ENCODE measurements around the gene GPR15.

The GPR15 gene

GRCh38 chr3:98580401-98581386 lies 48.9 kb downstream of the GPR15 start:
- Histone ChIP-seq H3K9me3 (ENCODE audit: control insufficient read depth in 1 of 2, low read length in 2 of 2) (no peaks in the 10 kb centered on the region), H3K27me3 (ENCODE audit: low read depth, low read length) (no peaks in the 10 kb centered on the region), H3K36me3 (ENCODE audit: control insufficient read depth in 1 of 2, insufficient read depth in 2 of 2, low read length in 2 of 2) (peaks cover 24 to 26% of the 10 kb centered on the region in 2 donors), H3K4me3 (ENCODE audit: low read depth in 1 of 2, low read length in 2 of 2) (no peak overlapping the region), H3K27ac (ENCODE audit: low read length) (no peak overlapping the region), H3K4me1 (ENCODE audit: control insufficient read depth in 1 of 2, insufficient read depth in 2 of 2, low read length in 2 of 2) (no peaks in the 10 kb centered on the region)

DNA sequence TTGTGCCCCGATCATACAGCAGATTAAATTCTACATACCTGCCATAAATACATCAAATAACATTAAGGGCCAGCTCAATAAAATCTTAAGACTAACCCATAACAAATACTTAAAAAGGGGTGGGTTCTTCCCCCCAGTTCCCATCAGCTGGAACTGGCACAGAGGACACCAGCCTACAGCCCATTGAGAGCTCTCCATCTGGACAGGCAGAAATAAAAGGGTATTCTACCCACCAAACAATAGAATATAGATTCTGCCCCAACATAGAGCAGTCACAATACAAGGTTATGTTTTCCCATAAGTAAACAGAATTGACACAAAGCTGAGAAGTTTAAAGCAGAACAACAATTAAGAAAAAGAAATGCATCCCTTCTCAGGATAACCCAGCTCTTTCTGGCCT lies 49.7 kb downstream of the GPR15 start:
- no peaks in the 10 kb centered on the region for H3K9me3 ChIP-seq (ENCODE audit: control insufficient read depth in 1 of 2, low read length in 2 of 2)
- H3K4me3 ChIP-seq (ENCODE audit: low read depth in 1 of 2, low read length in 2 of 2), result no peak overlapping the region
- no peaks in the 10 kb centered on the region for H3K4me1 ChIP-seq (ENCODE audit: control insufficient read depth in 1 of 2, insufficient read depth in 2 of 2, low read length in 2 of 2)
- H3K27ac ChIP-seq (ENCODE audit: low read length), result no peak overlapping the region
- peaks cover 24 to 31% of the 10 kb centered on the region in 2 donors for H3K36me3 ChIP-seq (ENCODE audit: control insufficient read depth in 1 of 2, insufficient read depth in 2 of 2, low read length in 2 of 2)
- H3K27me3 ChIP-seq (ENCODE audit: low read depth, low read length), result no peaks in the 10 kb centered on the region

DNA sequence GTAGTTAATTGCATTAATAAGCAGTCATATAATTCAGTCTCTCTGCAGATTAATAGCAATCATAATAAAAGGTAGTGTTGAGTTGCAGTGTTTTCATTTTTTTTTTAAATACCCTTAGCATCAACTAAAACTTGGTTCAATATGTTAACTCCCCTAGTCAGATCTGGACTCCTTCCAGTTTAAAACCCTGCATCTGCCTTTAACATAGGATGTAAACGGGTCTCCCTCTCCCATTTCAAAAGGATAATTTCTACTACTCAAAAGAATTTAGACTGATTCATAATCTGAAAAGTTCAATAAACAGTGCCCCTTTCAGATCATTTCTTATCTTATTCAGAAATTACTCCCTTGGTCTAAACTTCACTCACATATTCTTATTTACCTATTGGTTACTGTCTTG lies 50.3 kb downstream of the GPR15 start:
- Histone ChIP-seq H3K36me3 (ENCODE audit: control insufficient read depth in 1 of 2, insufficient read depth in 2 of 2, low read length in 2 of 2) (peaks cover 24 to 27% of the 10 kb centered on the region in 2 donors), H3K4me3 (ENCODE audit: low read depth in 1 of 2, low read length in 2 of 2) (no peak overlapping the region), H3K9me3 (ENCODE audit: control insufficient read depth in 1 of 2, low read length in 2 of 2) (no peaks in the 10 kb centered on the region), H3K27me3 (ENCODE audit: low read depth, low read length) (no peaks in the 10 kb centered on the region), H3K27ac (ENCODE audit: low read length) (no peak overlapping the region), H3K4me1 (ENCODE audit: control insufficient read depth in 1 of 2, insufficient read depth in 2 of 2, low read length in 2 of 2) (no peaks in the 10 kb centered on the region)

DNA sequence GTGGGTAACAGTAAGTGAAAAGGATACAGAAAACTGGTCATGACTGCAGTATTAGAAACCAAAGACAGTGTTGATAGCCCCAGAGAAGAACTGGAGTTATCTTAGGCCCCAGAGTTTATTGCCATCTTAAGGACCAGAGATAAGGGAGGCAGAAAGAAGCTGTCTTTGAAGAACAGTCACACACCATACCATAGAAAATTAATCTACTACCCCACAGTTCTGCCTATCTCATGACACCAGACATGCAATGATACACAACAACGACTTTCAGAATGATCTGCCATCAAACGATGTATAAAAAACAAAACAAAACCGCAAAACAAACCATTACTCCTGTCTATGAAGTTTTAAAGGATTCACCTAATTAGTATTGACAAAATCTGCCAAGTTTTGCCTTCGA lies 52.0 kb downstream of the GPR15 start:
- no peaks in the 10 kb centered on the region for H3K27me3 ChIP-seq (ENCODE audit: low read depth, low read length)
- no peaks in the 10 kb centered on the region for H3K9me3 ChIP-seq (ENCODE audit: control insufficient read depth in 1 of 2, low read length in 2 of 2)
- H3K36me3 ChIP-seq (ENCODE audit: control insufficient read depth in 1 of 2, insufficient read depth in 2 of 2, low read length in 2 of 2), result peaks cover 13 to 17% of the 10 kb centered on the region in 2 donors
- H3K4me1 ChIP-seq (ENCODE audit: control insufficient read depth in 1 of 2, insufficient read depth in 2 of 2, low read length in 2 of 2), result no peaks in the 10 kb centered on the region
- no peak overlapping the region for H3K27ac ChIP-seq (ENCODE audit: low read length)
- H3K4me3 ChIP-seq (ENCODE audit: low read depth in 1 of 2, low read length in 2 of 2), result no peak overlapping the region

All from muscle layer of duodenum (tissue), 2 donors.